Vagina (tissue), 2 donors: Measurements from ENCODE around the gene IQSEC3.

Experiments
- CTCF ChIP-seq, 3 experiments: fragments of 450-650 bp in 2 of 3; fragments of 200-600 bp in 1 of 3; sonication (generic) in 1 of 3; IDR thresholded peaks; one replicate each; pipeline ENCODE4 v1.5.1; 2017 to 2019; ENCODE audit warnings: antibody characterized with exemption in 3 of 3, mild to moderate bottlenecking in 2 of 3, moderate library complexity in 2 of 3
- POLR2A ChIP-seq, 2 donors: fragments of 450-650 bp; IDR thresholded peaks; one replicate each; pipeline ENCODE4 v1.6.1; 2017; ENCODE audit warnings: antibody characterized with exemption in 2 of 2, mild to moderate bottlenecking in 2 of 2, moderate library complexity in 2 of 2
- POLR2AphosphoS5 ChIP-seq, 2 donors: sonication (generic); formaldehyde crosslinking; IDR thresholded peaks; one replicate each; pipeline ENCODE4 v1.9.0; 2017; ENCODE audit warnings: antibody characterized with exemption in 2 of 2, mild to moderate bottlenecking in 2 of 2, low read depth in 1 of 2; ENCODE audit not compliant: insufficient read depth in 1 of 2

DNA sequence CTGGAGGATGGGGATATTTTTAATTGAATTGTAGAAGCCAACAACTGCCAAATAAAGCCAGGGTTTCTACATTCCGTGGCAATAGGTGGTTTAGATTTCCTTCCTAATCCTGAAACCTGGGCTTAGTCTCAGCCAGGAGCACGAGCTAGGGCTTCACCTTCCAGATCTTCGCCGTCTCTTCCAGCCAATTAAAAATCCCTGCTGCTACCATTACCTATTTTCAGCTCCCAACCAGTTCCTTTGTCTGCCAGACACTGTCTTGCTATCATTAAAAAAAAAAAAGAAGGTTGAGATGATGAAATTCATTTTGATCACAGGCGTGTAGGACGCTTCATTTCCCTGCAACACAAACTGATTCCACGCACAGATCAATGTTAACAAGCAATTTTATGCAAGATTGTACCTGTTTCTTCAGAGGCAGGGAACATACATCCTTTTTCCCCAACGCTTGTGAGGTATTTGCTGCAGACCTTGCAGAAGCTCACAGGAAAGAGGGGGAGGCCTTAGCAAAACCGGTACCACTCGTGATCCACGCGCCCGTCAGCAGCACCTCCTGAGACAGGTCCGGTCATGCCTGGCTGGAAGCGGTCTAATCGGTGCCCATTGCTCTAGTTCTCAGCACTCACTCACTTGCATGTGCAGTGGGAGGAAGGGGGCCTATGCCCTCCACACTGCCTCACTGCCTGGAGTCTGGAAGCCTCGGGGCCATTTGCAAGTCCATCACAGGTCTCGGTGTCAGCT is 82.3 kb downstream of the IQSEC3 start:
- TF ChIP-seq CTCF (IDR thresholded peaks at IDR 0.05) (no peak), POLR2A (IDR thresholded peaks at IDR 0.05) (no peak), POLR2AphosphoS5 (IDR thresholded peaks at IDR 0.05; ENCODE audit: insufficient read depth in 1 of 2, low read depth in 1 of 2) (no peak)
